GM18907 (cell line): ENCODE results near the gene IQCE.

Experiments
- ATAC-seq: cut with Tn5 transposase; IDR thresholded peaks from one replicate; pipeline ENCODE4 v1.9.1; 2021; ENCODE audit warnings: mild to moderate bottlenecking, moderate library complexity; ENCODE audit not compliant: unreplicated experiment

Gene IQCE

GRCh38 chr7:2644220-2644561 lies 85.4 kb downstream of the IQCE start:
- ATAC-seq: no peak

DNA sequence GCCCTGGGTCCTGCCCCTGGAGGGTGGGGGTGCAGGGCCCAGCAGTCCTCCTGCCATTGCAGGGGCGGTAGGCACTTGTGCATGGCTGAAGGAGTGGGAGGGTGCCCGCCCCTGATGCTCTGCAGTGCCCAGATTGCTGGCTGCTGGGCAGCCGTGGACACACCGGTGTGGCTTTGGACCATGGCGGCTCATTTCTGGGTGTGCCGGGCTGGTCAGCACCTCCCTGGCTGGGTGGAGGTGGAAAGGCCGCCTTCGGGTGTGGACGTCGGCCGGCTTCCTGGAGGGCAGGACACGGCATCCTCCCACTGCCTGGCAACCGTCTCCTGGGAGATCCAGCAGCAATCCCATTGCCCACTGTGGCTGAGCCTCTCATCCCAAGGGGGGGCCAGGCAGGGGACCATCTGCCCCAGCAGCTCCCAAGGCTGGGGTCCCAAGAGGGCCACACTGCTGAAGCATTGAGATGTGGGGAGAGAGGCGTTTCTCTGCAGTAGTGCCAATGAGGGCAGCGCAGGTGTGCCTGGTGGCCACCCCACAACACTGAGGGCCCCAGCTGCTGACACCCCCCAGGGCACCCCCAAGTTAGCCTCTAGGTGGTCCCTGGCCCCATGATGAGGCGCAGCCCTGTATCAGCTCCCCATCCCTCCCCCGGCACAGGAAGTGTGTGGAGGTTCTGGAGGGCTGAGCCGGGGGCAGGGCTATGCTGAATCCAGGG lies 85.9 kb downstream of the IQCE start:
- peak; percentile 37 for ATAC-seq

DNA sequence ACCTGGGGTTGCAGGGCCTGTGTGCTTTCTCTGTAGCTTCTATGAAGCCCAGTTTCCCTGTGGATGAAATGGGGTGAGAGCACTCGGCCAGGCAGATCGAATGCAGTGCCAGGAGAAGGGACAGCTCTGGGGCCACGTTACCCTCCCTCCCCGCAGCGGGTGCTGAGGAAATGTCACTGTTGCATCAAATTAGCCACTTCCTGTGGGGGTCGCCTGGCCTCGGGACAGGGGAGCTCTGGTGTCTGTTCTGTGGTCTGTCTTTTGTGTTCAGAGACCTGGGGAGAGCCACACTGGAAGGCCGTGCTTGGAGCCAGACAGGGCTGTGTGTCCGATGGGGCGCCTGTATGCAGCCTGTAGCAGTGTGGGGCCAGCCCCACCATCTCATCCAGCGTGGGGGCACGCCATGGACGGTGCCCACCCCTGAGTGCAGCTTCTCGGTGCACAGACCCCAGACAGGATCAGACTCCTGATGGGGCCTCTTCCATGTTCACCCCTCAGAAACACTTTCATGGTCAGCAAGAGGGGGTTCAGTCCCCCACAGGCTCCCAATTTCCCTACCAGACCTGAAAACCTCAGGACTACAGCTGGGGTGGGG lies 86.6 kb downstream of the IQCE start:
- peak; percentile 51 for ATAC-seq

GRCh38 chr7:2646336-2646679 lies 87.5 kb downstream of the IQCE start:
- ATAC-seq: no peak

DNA sequence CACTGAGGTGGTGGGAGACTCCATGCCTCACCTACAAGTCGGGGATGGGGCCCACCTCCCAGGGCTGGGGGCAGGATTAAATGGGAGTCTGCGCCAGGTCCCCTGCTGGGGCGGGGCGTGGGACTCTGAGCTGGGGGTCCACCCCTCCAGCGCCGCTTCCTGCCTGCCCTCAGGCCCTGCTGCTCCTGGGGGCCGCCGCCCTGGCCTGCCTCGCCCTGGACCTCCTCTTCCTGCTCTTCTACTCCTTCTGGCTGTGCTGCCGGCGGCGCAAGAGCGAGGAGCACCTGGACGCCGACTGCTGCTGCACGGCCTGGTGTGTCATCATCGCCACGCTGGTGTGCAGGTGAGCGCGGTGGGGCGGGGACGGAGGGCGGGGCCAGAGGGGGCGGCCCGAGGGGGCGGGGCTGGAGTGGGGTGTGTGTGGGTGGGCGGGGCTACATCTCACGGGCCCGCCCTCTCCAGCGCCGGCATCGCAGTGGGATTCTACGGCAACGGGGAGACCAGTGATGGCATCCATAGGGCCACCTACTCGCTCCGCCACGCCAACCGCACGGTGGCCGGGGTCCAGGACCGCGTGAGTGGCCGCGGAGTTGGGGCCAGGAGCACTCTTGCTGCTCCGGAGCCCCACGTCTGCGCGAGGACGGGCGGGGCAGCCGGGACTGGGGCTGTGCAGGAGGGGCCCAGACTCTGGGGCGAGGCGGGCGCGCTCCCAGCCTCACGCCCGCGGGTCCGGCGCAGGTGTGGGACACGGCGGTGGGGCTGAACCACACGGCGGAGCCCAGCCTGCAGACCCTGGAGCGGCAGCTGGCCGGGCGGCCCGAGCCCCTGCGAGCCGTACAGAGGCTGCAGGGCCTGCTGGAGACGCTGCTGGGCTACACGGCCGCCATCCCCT lies 88.1 kb downstream of the IQCE start:
- no peak for ATAC-seq

GRCh38 chr7:2647594-2648172 lies 88.9 kb downstream of the IQCE start:
- no peak for ATAC-seq

GRCh38 chr7:2649139-2649838 lies 90.5 kb downstream of the IQCE start:
- no peak for ATAC-seq

DNA sequence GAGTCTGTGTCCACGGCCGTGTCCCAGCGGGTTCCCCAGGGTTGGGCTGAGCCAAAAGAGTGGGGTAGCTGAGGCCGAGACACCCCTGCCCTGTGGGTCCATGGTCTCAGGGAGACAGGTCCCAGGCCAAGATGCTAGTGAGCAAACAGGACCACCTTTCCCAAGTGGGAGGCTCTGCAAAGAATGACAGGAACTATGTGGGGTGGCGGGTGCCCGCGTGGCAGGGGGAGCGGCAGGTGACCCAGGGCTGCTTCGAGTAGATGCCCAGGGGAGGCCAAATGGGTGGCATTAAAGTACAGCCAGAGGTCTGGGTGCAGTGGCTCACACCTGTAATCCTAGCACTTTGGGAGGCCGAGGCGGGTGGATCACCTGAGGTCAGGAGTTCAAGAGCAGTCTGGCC lies 91.2 kb downstream of the IQCE start:
- no peak for ATAC-seq

DNA sequence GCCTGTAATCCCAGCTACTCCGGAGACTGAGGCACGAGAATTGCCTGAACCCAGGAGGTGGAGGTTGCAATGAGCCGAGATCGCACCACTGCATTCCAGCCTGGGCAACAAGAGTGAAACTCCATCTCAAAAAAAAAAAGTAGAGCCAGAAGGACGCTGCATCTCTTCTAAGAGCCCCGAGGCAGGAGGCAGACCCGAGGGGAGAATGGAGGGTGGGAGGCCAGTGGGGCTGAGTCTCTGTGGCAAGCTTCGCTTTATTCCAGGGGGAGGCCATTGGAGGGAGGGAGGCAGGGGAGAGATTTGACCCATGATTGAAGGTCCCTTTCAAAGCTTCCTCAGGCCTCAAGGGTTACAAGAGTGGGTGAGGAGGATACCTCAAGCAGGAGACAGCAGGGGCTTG lies 91.7 kb downstream of the IQCE start:
- no peak for ATAC-seq

- no peak for ATAC-seq
Observed at GRCh38 chr7:2651336-2651735, 92.6 kb downstream of the IQCE start.

GRCh38 chr7:2651847-2652735 lies 93.3 kb downstream of the IQCE start:
- no peak for ATAC-seq

- no peak for ATAC-seq
Observed at GRCh38 chr7:2652736-2653060, 93.9 kb downstream of the IQCE start.

- no peak for ATAC-seq
Observed at GRCh38 chr7:2654059-2654458, 95.3 kb downstream of the IQCE start.

GRCh38 chr7:2655870-2656614 lies 97.3 kb downstream of the IQCE start:
- ATAC-seq: no peak

DNA sequence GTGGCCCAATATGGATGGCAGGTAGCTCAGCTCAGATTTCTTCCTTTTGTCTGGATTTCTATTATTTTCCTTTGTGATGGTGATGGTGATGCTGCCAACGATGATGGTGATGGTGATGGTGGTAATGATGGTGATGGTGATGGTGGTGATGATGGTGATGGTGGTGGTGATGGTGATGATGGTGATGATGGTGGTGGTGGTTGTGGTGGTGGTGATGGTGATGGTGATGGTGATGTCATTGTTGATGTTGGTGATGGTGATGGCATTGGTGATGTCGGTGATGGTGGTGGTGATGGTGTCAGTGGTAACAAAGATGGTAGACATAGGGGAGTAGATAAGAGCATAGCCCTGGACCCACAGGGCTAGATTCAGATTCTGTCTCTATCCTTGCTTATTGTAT lies 98.4 kb downstream of the IQCE start:
- ATAC-seq: no peak

DNA sequence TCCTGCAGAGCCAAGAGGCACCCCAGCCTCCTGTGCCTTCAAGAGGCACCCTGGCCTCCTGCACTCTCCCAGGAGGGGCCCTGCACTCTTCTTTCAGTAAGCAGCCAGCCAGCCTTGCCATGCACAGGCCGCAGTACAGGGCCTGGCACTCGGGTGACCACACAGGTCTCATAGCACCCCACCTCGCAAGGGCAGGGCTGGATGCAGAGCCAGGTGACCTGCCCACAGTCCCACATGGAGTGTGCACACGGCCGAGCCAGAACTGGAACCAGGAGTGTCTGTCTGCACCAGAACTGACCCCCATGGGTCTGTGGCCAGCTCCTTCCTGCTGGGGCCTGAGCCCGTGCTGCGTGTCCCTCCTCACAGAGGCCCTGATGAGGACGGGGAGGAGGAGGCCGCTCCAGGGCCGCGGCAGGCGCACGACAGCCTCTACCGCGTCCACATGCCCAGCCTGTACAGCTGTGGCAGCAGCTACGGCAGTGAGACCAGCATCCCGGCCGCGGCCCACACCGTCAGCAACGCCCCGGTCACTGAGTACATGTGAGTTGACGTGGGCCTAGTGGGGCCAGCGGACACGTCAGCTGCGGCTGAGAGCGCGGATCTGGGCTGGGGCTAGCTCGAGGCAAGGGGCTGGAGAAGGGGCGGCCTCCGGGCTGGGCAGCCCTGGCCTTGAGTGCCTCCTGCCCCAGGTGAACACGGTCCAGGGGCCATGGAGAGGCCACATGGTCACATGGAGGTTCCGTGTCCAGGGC lies 99.3 kb downstream of the IQCE start:
- ATAC-seq: no peak

- ATAC-seq: no peak
Observed at GRCh38 chr7:2658941-2659340, 100.2 kb downstream of the IQCE start.

DNA sequence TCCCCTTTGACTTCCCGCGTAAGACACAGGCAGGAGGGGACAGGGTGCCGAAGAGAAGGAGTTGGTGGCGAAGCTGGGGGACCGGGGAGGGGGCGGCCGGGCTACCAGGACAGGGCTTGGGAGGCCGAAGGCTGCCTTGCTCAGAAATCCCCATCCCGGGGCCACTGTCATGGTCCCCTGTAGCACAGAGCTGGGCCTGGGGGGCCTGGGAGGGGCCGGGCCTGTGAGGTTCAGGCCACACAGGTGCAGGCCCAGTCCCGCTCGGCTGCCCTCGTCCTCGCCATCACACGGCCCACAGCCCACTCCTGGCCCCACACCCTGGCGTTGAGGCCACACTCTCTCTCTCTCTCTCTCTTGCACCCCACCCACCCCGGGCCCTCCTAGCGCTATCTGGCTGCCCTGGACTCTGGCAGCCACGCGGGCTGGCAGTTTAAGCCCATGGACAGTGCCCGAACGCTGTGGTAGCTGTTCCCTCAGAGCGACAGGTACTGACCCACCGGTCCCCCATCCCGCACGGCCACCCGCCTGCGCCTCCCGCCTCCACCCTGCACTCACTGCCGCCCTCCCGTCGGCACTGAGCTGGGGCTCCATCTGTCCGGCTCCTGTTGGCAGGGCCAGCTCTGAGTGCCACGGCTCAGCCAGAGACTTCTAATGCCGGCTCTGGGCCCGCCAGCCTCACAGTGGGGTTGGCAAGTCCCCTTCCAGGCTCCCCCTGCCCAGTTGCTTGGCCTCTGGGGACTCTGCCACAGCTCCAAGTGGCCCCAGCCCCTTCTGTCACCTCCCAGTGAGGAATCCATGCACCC lies 101.0 kb downstream of the IQCE start:
- no peak for ATAC-seq
